Panc1 (cell line): ENCODE results near the gene ACACB. TPM values are rescaled to one million over a fixed set of nuclear protein-coding genes. Genes with fewer than 3 reads are reported as not detected.

Experiments used
- ATAC-seq: fragments of 200-7000 bp; cut with Tn5 transposase; 2 replicates; pipeline ENCODE4 v1.9.1; 2020; ENCODE audit warnings: mild to moderate bottlenecking, moderate library complexity
- BruUV-seq: library from RNA; stranded (reverse); fragments of 400-500 nt; replicated peaks from 2 replicates; lab custom pipeline; 2021; lab: Mats Ljungman, UMichigan
- CTCF ChIA-PET: fragments of 300-600 bp; sonication (Branson Sonifier 250); formaldehyde crosslinking; loops from one replicate; lab custom pipeline; 2022; ENCODE audit warnings: antibody characterized with exemption; lab: Charles Lee
- POLR2A ChIA-PET: fragments of 300-600 bp; sonication (Branson Sonifier 250); formaldehyde crosslinking; loops from one replicate; lab custom pipeline; 2022; ENCODE audit warnings: antibody characterized with exemption; lab: Charles Lee
- DNase-seq: peaks from one replicate; pipeline ENCODE4 v3.0.0-alpha.2; 2010; ENCODE audit warnings: low read depth, low spot score
- H3K27ac ChIP-seq: 2 replicates; pipeline ENCODE4 v1.5.1; 2011; ENCODE audit warnings: mild to moderate bottlenecking, low read length, inconsistent platforms
- H3K27me3 ChIP-seq: fragments of 200-500 bp; sonication (Bioruptor generic); 2 replicates; pipeline ENCODE4 v1.6.0; 2014; ENCODE audit warnings: low read length, inconsistent platforms; ENCODE audit not compliant: control insufficient read depth, insufficient read depth
- H3K36me3 ChIP-seq: fragments of 200-500 bp; sonication (Bioruptor generic); 2 replicates; pipeline ENCODE4 v1.5.1; 2014; ENCODE audit warnings: inconsistent platforms, mild to moderate bottlenecking, low read length, moderate library complexity; ENCODE audit not compliant: control insufficient read depth, insufficient read depth
- H3K4me1 ChIP-seq: 2 replicates; pipeline ENCODE4 v1.5.1; 2011; ENCODE audit warnings: inconsistent platforms, mild to moderate bottlenecking, low read length, moderate library complexity; ENCODE audit not compliant: control insufficient read depth, insufficient read depth
- H3K4me3 ChIP-seq, 2 experiments: 2 replicates each; pipeline ENCODE4 v1.5.1; 2011 to 2012; ENCODE audit warnings: low read depth in 2 of 2, low read length in 2 of 2, mild to moderate bottlenecking in 2 of 2, inconsistent platforms in 1 of 2, moderate library complexity in 1 of 2
- H3K9me3 ChIP-seq: fragments of 200-500 bp; sonication (Bioruptor generic); 2 replicates; pipeline ENCODE4 v1.5.1; 2014; ENCODE audit warnings: low read depth, mild to moderate bottlenecking, inconsistent platforms, low read length, moderate library complexity; ENCODE audit not compliant: control insufficient read depth, insufficient read depth
- CTCF ChIP-seq: fragments of 450-650 bp; IDR thresholded peaks from 2 replicates; pipeline ENCODE4 v1.5.1; 2017; ENCODE audit warnings: mild to moderate bottlenecking
- POLR2AphosphoS5 ChIP-seq: IDR thresholded peaks from 2 replicates; pipeline ENCODE4 v1.6.1; 2012; ENCODE audit warnings: mild to moderate bottlenecking, low read depth, low read length, moderate library complexity
- REST ChIP-seq, 2 experiments: IDR thresholded peaks; 2 replicates each; pipeline ENCODE4 v1.6.1; 2011 to 2012; ENCODE audit warnings: low read depth in 2 of 2, control low read depth in 1 of 2, low read length in 1 of 2, mild to moderate bottlenecking in 1 of 2, moderate library complexity in 1 of 2; ENCODE audit not compliant: insufficient read depth in 1 of 2
- SIN3A ChIP-seq: IDR thresholded peaks from 2 replicates; pipeline ENCODE4 v1.6.1; 2012; ENCODE audit warnings: low read depth, mild to moderate bottlenecking, low read length, moderate library complexity, borderline replicate concordance; ENCODE audit not compliant: insufficient read depth
- TCF7L2 ChIP-seq: IDR thresholded peaks from 2 replicates; pipeline ENCODE4 v1.6.1; 2011; ENCODE audit warnings: mild to moderate bottlenecking, low read depth, low read length, inconsistent platforms
- in situ Hi-C: cut with HindIII; loops from 2 replicates; pipeline ENCODE4 v1.10.0; 2016; ENCODE audit warnings: low sequenced_read_pairs, low pct_unique_long_range_greater_than_20kb
- intact Hi-C: fragments of 100-400 bp; cut with micrococcal nuclease; formaldehyde crosslinking; loops from one replicate; pipeline ENCODE4 v1.10.0; 2022; ENCODE audit not compliant: unreplicated experiment
- total RNA-seq: library from RNA; stranded (reverse); gene quantifications from one replicate; pipeline ENCODE4 v1.2.1, GENCODE V29; 2021; ENCODE audit not compliant: unreplicated experiment

The ACACB gene
- total RNA-seq, 1 experiment from 2014 or later: 12.3 TPM

- H3K4me1 ChIP-seq: no peaks in the 10 kb centered on the region
- intact Hi-C loops: no loop called here
- DNase-seq (no peak), ATAC-seq (no peak)
- BruUV-seq: no TSS peak
- in situ Hi-C loops: no loop called here
- no peaks in the 10 kb centered on the region for H3K27me3 ChIP-seq
- TF ChIP-seq CTCF: no peak
- TF ChIP-seq REST (IDR thresholded peaks at IDR 0.05; ENCODE audit: insufficient read depth in 1 of 2, low read depth in 2 of 2, low read length in 1 of 2): no peak
- TF ChIP-seq TCF7L2: no peak
- TF ChIP-seq POLR2AphosphoS5: no peak
- TF ChIP-seq SIN3A: no peak
- CTCF ChIA-PET: no interaction called here
- no peak overlapping the region for H3K4me3 ChIP-seq
- H3K36me3 ChIP-seq: no peaks in the 10 kb centered on the region
- POLR2A ChIA-PET: no interaction called here
- H3K9me3 ChIP-seq: no peaks in the 10 kb centered on the region
- H3K27ac ChIP-seq: no peak overlapping the region
Measured at GRCh38 chr12:109202770-109203169, 86.4 kb downstream of the ACACB start.

- H3K4me1 ChIP-seq: no peaks in the 10 kb centered on the region
- ChIA-PET POLR2A (no interaction called here), CTCF (no interaction called here)
- DNase-seq: no peak
- in situ Hi-C loops (no loop called here), intact Hi-C loops (no loop called here)
- no peaks in the 10 kb centered on the region for H3K36me3 ChIP-seq
- TF ChIP-seq CTCF: no peak
- TF ChIP-seq TCF7L2: no peak
- H3K9me3 ChIP-seq: no peaks in the 10 kb centered on the region
- no peak for ATAC-seq
- H3K4me3 ChIP-seq: no peak overlapping the region
- BruUV-seq: no TSS peak
- no peaks in the 10 kb centered on the region for H3K27me3 ChIP-seq
- no peak overlapping the region for H3K27ac ChIP-seq
Measured at GRCh38 chr12:109203480-109203879, 87.1 kb downstream of the ACACB start.

GRCh38 chr12:109209082-109209481, 92.7 kb downstream of the ACACB start:
- Histone ChIP-seq H3K4me3 (no peak overlapping the region), H3K36me3 (no peaks in the 10 kb centered on the region), H3K27me3 (no peaks in the 10 kb centered on the region), H3K27ac (no peak overlapping the region), H3K4me1 (no peaks in the 10 kb centered on the region), H3K9me3 (no peaks in the 10 kb centered on the region)
- ChIA-PET POLR2A (no interaction called here), CTCF (no interaction called here)
- BruUV-seq: no TSS peak
- intact Hi-C loops: no loop called here
- in situ Hi-C loops: no loop called here
- DNase-seq (no peak), ATAC-seq (no peak)
- TF ChIP-seq SIN3A: no peak
- TF ChIP-seq TCF7L2: no peak
- no peak for TF ChIP-seq CTCF
- TF ChIP-seq REST (IDR thresholded peaks at IDR 0.05; ENCODE audit: insufficient read depth in 1 of 2, low read depth in 2 of 2, low read length in 1 of 2): no peak
- no peak for TF ChIP-seq POLR2AphosphoS5
